Suppressor macrophage (primary cell): ENCODE results near the gene CES4A.
"Not testable (repeated sequence)": the region's sequence is repeated elsewhere in the genome, so short reads cannot be mapped to it uniquely, and the experiment has no call there.

Experiments
- DNase-seq, 4 experiments: peaks; one replicate each; pipeline ENCODE4 v3.0.0-alpha.2; 2020 to 2022

CES4A gene

GRCh38 chr16:66956154-66956457, 32.3 kb upstream of the CES4A start:
- not testable (repeated sequence) for DNase-seq

DNA sequence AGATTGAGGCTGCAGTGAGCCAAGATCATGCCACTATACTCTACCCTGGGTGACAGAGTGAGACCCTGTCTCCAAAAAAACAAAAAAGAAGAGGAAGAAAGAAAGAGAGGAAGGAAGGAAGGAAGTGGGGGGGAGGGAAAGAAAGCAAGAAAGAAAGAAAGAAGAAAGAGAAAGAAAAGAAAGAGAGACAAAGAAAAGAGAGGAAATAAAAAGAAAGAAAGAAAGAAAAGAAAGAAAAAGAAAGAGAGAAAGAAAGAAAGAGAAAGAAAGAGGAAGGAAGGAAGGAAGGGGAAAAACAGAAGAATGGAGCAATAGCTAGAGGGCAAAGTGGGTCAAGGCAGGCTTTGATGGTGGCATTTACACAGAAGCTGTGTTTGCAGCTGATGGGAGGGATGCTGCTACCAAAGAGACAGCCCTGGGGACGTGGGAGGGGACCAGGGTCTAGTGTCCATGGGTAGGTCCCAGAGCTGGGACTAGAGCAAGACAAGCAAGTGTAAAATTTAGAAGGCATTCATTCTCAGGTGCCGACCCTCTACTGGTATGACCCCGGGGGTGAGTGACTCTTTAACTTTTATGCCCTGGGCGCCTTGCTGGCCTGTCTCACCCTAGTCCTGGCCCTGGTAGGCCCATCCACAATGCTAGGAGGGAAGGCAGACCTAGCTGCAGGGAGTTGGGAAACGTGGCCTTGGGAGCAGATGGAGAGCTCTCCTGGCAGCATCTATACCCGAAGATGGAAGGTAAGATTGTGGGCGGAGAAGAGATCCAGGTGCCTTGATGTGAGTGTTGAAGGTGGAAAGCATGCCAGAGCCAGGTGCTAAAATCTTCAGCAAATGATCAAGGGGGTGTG, 29.3 kb upstream of the CES4A start:
- DNase-seq: peak in 1 of 4 experiments; percentile 20

DNA sequence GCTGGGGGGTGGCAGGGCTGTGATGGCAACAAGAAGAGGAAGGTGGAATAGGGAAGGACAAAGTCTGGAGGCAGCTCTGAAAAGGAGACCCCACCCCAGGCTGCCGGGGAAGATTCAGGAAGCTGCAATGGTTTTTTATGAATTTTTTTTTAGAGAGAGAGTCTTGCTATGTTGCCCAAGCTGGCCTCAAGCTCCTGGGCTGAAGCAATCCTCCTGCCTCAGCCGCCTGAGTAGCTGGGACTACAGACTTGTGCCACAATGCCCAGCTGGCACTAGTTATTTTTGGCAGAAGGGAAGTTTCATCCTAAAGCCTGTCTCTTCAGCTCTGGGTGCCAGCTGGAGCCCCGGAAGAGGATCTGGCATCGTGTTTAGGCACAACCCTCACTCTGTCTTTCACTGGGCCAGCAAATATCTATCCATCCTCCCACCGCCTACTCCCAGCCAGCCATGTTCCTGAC, 28.7 kb upstream of the CES4A start:
- DNase-seq: peak; percentile 73 to 87 (median 82)

- DNase-seq: no peak
These were observed 28.1 kb upstream of the CES4A start for GRCh38 chr16:66960270-66960669.

DNA sequence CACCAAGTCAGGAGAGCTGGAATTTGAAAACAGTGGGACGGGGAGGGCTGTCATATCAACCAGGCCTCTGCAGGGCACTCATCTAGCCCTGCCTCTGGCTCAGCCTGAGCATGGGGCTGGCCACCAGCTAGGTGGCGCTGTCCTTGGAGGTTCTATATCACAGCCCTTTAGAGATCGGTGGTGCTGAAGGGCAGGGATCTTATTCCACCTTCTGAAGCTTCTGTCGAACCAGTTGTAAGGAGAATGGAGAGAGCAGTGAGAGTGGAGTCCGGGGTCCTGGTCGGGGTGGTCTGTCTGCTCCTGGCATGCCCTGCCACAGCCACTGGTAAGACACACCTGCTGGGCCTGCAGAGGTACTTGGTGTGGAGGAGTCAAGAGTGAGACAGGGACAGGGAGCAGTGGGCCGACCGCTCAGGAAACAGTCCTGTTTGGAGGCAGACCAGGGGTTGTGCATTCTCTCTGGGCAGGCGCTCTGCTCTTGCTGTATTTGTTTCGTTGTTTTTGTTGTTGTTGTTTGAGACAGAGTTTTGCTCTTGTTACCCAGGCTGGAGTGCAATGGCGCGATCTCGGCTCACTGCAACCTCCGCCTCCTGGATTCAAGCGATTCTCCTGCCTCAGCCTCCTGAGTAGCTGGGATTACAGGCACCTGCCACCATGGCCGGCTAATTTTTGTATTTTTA, 27.2 kb upstream of the CES4A start, which contains the start of gene CES3:
Gene CES3, plus strand, starts transcription at position 202 of the 680 bp plus-strand sequence. Its CDS starts 42 bp downstream, at position 244.
- peak; percentile 66 to 83 (median 74) for DNase-seq

- peak in 1 of 4 experiments; percentile 13 for DNase-seq
These were observed 26.5 kb upstream of the CES4A start for GRCh38 chr16:66961914-66962313.

DNA sequence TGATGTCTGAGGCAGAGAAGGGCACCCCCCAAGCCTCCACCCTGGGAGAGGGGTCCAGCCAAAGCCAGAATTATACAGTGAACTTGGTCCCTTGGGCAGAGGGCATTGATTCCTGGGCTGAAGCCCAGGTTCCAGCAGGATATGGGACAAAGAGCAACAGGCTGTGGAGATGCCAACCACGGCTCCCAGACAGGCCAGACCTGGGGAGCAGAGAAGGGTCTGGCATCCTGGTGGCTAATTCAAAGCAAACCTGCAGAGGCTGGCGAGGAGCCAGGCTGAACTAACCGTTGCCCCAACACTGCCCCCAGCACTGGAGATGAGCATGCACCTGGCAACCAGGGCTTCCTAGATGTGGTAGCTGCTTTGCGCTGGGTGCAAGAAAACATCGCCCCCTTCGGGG, 24.3 kb upstream of the CES4A start:
- no peak for DNase-seq

GRCh38 chr16:66968847-66969246, 19.5 kb upstream of the CES4A start:
- DNase-seq: no peak

DNA sequence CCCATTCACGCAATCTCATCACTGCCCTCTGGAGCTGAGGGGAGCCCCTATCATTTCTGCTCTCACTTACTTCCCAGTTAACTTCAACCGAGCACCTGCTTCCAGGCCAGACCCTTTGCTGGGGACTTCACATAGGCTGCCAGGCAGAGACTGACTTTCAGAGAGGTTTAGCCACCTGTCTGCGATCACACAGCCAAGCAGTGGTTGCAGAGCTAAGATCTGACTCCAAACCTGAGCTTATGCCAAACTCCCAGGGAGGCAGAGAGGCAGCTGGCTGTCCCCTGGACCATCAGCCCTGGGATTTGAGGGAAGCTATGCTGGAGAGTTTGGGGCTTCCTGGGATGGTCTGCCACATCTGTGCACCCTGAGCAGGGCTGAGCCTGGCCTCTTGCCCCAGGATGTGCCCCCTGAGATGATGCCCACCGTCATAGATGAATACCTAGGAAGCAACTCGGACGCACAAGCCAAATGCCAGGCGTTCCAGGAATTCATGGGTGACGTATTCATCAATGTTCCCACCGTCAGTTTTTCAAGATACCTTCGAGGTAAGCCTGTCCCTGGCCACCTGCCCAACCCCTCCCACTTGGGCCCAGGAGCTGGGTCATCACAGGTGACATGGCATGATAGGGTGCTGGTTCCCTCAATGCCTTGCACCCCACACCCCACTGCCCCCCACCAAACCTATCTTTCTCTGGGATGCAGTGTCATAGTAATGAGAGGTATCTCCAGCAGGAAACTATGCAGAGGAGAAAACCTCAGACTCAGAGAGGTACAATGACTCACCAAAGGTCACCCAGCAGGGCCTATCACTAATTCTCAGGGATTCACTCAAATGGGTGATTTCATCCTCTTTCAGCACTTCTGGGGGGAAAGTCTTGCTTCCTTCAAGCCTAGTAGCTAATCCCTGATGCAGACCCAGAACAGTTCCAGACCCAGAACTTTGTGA, 17.3 kb upstream of the CES4A start:
- DNase-seq: no peak

DNA sequence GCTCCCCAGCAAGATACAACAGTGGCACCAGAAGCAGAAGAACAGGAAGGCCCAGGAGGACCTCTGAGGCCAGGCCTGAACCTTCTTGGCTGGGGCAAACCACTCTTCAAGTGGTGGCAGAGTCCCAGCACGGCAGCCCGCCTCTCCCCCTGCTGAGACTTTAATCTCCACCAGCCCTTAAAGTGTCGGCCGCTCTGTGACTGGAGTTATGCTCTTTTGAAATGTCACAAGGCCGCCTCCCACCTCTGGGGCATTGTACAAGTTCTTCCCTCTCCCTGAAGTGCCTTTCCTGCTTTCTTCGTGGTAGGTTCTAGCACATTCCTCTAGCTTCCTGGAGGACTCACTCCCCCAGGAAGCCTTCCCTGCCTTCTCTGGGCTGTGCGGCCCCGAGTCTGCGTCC, 15.4 kb upstream of the CES4A start:
- DNase-seq: no peak

DNA sequence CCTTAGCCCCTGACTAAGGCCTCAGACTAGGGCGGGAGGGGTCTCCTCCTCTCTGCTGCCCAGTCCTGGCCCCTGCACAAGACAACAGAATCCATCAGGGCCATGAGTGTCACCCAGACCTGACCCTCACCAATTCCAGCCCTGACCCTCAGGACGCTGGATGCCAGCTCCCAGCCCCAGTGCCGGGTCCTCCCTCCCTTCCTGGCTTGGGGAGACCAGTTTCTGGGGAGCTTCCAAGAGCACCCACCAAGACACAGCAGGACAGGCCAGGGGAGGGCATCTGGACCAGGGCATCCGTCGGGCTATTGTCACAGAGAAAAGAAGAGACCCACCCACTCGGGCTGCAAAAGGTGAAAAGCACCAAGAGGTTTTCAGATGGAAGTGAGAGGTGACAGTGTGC, 14.7 kb upstream of the CES4A start:
- no peak for DNase-seq

- not testable (repeated sequence) for DNase-seq
These were observed 14.0 kb upstream of the CES4A start for GRCh38 chr16:66974156-66974931.

GRCh38 chr16:66974932-66975246, 13.5 kb upstream of the CES4A start:
- not testable (repeated sequence) for DNase-seq

GRCh38 chr16:66975302-66975893, 13.0 kb upstream of the CES4A start:
- no peak for DNase-seq

DNA sequence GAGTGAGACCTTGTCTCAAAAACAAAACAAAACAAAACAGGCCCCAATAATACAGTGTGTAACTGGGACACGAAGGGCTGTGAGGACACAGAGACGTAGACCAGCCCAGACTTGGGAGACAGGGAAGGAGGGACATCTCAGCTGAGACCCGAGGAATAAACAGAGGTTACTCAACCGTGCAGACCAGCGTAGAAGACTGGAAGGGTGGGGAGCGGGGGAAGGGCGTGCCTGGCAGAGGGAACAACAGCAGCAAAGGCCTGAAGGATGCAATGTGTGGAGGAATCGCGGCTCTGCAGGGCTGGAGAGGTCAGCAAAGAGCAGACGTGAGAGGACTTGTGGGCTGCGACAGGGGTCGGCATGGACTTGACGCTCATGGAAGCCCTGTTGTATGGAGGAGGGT, 11.6 kb upstream of the CES4A start:
- DNase-seq: no peak

- DNase-seq: peak; percentile 87 to 94 (median 92)
These were observed 10.9 kb upstream of the CES4A start for GRCh38 chr16:66977341-66978113.

- DNase-seq: peak; percentile 74 to 87 (median 80)
These were observed 9.2 kb upstream of the CES4A start for GRCh38 chr16:66979011-66979717.

DNA sequence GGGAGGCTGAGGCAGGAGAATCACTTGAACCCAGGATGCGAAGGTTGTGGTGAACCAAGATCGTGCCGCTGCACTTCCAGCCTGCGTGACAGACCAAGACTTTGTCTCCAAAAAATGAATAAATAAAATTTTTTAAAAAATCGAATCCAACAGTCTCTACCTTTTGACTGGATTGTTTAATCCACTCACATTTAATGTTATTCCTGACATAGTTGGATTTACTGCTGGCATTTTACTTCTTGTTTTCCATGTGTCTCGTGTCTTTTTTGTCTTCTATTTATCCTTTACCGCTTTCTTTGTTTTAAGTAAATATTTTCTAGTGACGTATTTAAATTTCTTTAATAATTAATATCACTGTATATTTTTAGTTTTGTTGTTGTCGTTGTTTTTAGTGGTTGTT, 5.4 kb upstream of the CES4A start:
- DNase-seq: no peak

GRCh38 chr16:66984892-66985311, 3.5 kb upstream of the CES4A start:
- no peak for DNase-seq

DNA sequence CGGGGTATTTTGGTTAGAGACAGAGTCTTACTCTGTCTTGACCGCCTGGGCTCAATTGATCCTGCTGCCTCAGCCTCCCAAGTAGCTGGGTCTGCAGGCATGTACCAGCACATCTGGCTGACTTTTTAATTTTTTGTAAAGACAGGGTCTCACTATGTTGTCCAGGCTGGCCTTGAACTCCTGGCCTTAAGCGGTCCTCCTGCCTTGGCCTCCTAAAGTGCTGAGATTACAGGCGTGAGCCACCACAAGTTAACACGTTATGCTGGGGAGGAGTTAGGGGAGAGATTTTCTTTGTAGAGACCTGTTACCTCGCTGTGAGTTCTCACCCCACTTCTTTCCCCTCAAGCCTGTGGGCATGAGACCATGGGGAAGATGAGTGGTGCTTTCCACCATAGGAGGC, 1.8 kb upstream of the CES4A start:
- DNase-seq: no peak
